GM12878 (cell line): Measurements from ENCODE around the gene DOK7. TPM values are rescaled to one million over a fixed set of nuclear protein-coding genes. Genes with fewer than 3 reads are reported as not detected.

ENCODE experiments used
- ATAC-seq: fragments of 200-7000 bp; cut with Tn5 transposase; 3 replicates; pipeline ENCODE4 v1.9.1; 2020; ENCODE audit warnings: mild to moderate bottlenecking, moderate library complexity
- BruUV-seq: library from RNA; stranded (reverse); fragments of 400-500 nt; replicated peaks from 2 replicates; lab custom pipeline; 2021; lab: Mats Ljungman, UMichigan
- CTCF ChIA-PET: fragments of 300-600 bp; sonication (Branson Sonifier 250); formaldehyde crosslinking; extraction: SDS; loops from one replicate; lab custom pipeline; 2021; ENCODE audit warnings: inconsistent platforms; lab: Yijun Ruan, JAX
- POLR2A ChIA-PET: fragments of 350-600 bp; formaldehyde crosslinking; extraction: SDS; loops from one replicate; lab custom pipeline; 2021; ENCODE audit warnings: inconsistent platforms; lab: Charles Lee
- RAD21 ChIA-PET: fragments of 300-600 bp; sonication (Branson Sonifier 250); formaldehyde crosslinking; loops from one replicate; lab custom pipeline; 2023; ENCODE audit warnings: antibody characterized with exemption; ENCODE audit not compliant: unreplicated experiment; lab: Charles Lee
- SMC1A ChIA-PET: fragments of 300-600 bp; sonication (Branson Sonifier 250); formaldehyde crosslinking; loops from one replicate; lab custom pipeline; 2023; ENCODE audit not compliant: unreplicated experiment, uncharacterized antibody; lab: Charles Lee
- DNase-seq: peaks from one replicate; pipeline ENCODE4 v3.0.0-alpha.2; 2011; ENCODE audit warnings: low read depth, low spot score
- FAIRE-seq: peaks from 3 replicates; lab custom pipeline; 2011; peaks lifted over from hg19 to GRCh38; lab: Jason Lieb, UNC
- H2AFZ ChIP-seq: 2 replicates; pipeline ENCODE4 v1.6.0; 2011; ENCODE audit warnings: low read depth, low read length, control low read depth; ENCODE audit not compliant: control insufficient read depth
- H3K27ac ChIP-seq: 2 replicates; pipeline ENCODE4 v1.5.1; 2011; ENCODE audit warnings: control low read depth; ENCODE audit not compliant: control insufficient read depth, insufficient read depth
- H3K27me3 ChIP-seq, 2 experiments: replicated peaks in 1 of 2; 2 replicates each; pipeline versions ENCODE4 v1.6.0 to v1.6.1; 2011; ENCODE audit warnings: low read length in 1 of 2; ENCODE audit not compliant: control insufficient read depth in 2 of 2, insufficient read depth in 2 of 2
- H3K36me3 ChIP-seq, 2 experiments: 2 replicates each; pipeline ENCODE4 v1.5.1; 2011; ENCODE audit warnings: low read length in 1 of 2; ENCODE audit not compliant: control insufficient read depth in 2 of 2, insufficient read depth in 2 of 2
- H3K4me1 ChIP-seq: 2 replicates; pipeline ENCODE4 v1.6.1; 2011; ENCODE audit warnings: mild to moderate bottlenecking, low read length, moderate library complexity, mixed read lengths; ENCODE audit not compliant: control insufficient read depth, insufficient read depth
- H3K4me2 ChIP-seq: 2 replicates; pipeline ENCODE4 v1.6.0; 2011; ENCODE audit warnings: control low read depth; ENCODE audit not compliant: control insufficient read depth, insufficient read depth
- H3K4me3 ChIP-seq: fragments of 200-600 bp; sonication (generic); 2 replicates; pipeline ENCODE4 v1.5.1; 2016
- H3K79me2 ChIP-seq: 2 replicates; pipeline ENCODE4 v1.6.0; 2011; ENCODE audit warnings: low read length; ENCODE audit not compliant: control insufficient read depth, insufficient read depth
- H3K9ac ChIP-seq: 2 replicates; pipeline ENCODE4 v1.8.0; 2011; ENCODE audit warnings: low read length, control low read depth, mixed read lengths; ENCODE audit not compliant: control insufficient read depth, insufficient read depth
- H3K9me3 ChIP-seq: replicated peaks from 3 replicates; pipeline ENCODE4 v1.5.1; 2011; ENCODE audit warnings: mild to moderate bottlenecking, low read length; ENCODE audit not compliant: control insufficient read depth, insufficient read depth
- H4K20me1 ChIP-seq: 2 replicates; pipeline ENCODE4 v1.6.0; 2011; ENCODE audit not compliant: control insufficient read depth, insufficient read depth
- BACH1 ChIP-seq: fragments of 450-650 bp; IDR thresholded peaks from 2 replicates; pipeline ENCODE4 v1.6.1; 2017; ENCODE audit warnings: mild to moderate bottlenecking, borderline replicate concordance
- BCL3 ChIP-seq: IDR thresholded peaks from 2 replicates; pipeline ENCODE4 v1.6.1; 2011; ENCODE audit warnings: borderline replicate concordance, low read depth, mild to moderate bottlenecking, moderate library complexity, low read length; ENCODE audit not compliant: insufficient read depth, poor library complexity, severe bottlenecking
- CREM ChIP-seq: IDR thresholded peaks from 2 replicates; pipeline ENCODE4 v1.6.1; 2014; ENCODE audit warnings: antibody characterized with exemption, low read depth
- FOXK2 ChIP-seq: fragments of 450-650 bp; IDR thresholded peaks from 2 replicates; pipeline ENCODE4 v1.6.1; 2017; ENCODE audit warnings: mild to moderate bottlenecking, moderate library complexity
- HSF1 ChIP-seq: fragments of 150-350 bp; IDR thresholded peaks from 2 replicates; pipeline ENCODE4 v1.6.1; 2014; ENCODE audit warnings: mild to moderate bottlenecking, low read depth, low read length
- MAX ChIP-seq: IDR thresholded peaks from 2 replicates; pipeline ENCODE4 v1.6.1; 2012; ENCODE audit warnings: low read depth, low read length, improper control_type of control experiment
- NR2F1 ChIP-seq: fragments of 450-650 bp; conservative IDR thresholded peaks from 2 replicates; pipeline ENCODE4 v1.6.1; 2017; ENCODE audit warnings: mild to moderate bottlenecking
- RUNX3 ChIP-seq: IDR thresholded peaks from 2 replicates; pipeline ENCODE4 v1.6.1; 2012; ENCODE audit warnings: low read length, inconsistent platforms
- SKIL ChIP-seq: fragments of 450-650 bp; IDR thresholded peaks from 2 replicates; pipeline ENCODE4 v1.6.1; 2017; ENCODE audit warnings: mild to moderate bottlenecking, low read depth, inconsistent platforms; ENCODE audit not compliant: poor library complexity, severe bottlenecking
- SMARCA5 ChIP-seq: fragments of 450-650 bp; IDR thresholded peaks from 2 replicates; pipeline ENCODE4 v1.6.1; 2017; ENCODE audit warnings: mild to moderate bottlenecking
- SPI1 ChIP-seq: IDR thresholded peaks from 2 replicates; pipeline ENCODE4 v1.6.1; 2011; ENCODE audit warnings: low read depth, mild to moderate bottlenecking, low read length, moderate library complexity, borderline replicate concordance; ENCODE audit not compliant: insufficient read depth
- ZNF687 ChIP-seq: fragments of 450-650 bp; IDR thresholded peaks from 2 replicates; pipeline ENCODE4 v1.6.1; 2017; ENCODE audit warnings: mild to moderate bottlenecking, moderate library complexity
- ZSCAN29 ChIP-seq: fragments of 450-650 bp; IDR thresholded peaks from 2 replicates; pipeline ENCODE4 v1.6.1; 2017; ENCODE audit warnings: mild to moderate bottlenecking, moderate library complexity
- WGBS: methylation state at CpG from one replicate; pipeline ENCODE4 v1.1.6; 2016; ENCODE audit warnings: low lambda C conversion rate; ENCODE audit not compliant: insufficient replicate concordance, insufficient coverage; ENCODE audit errors: missing lambda C conversion rate; 5-methylcytosine and 5-hydroxymethylcytosine counted together
- in situ Hi-C: fragments of 300-500 bp; cut with MboI; formaldehyde crosslinking; loops from 9 replicates; pipeline ENCODE4 v1.14.3; 2018; ENCODE audit warnings: mixed read lengths
- intact Hi-C: fragments of 100-400 bp; cut with micrococcal nuclease; formaldehyde crosslinking; loops from one replicate; pipeline ENCODE4 v1.14.2; 2022; ENCODE audit not compliant: unreplicated experiment
- polyA plus RNA-seq, 11 experiments: library from polyadenylated mRNA; depleted of rRNA in 4 of 11; unstranded in 6 of 11; stranded (reverse) in 5 of 11; fragments of >200 nt; fragmentation: Nextera tagmentation in 4 of 11; fragmentation: Illumina TruSeq in 1 of 11; extraction: Ambion mirVana in 4 of 11; extraction: Trizol in 1 of 11; gene quantifications; 1 replicate in 1 of 11; 2 replicates in 10 of 11; pipeline versions ENCODE4 v1.2.1 to v1.2.3, GENCODE V29; 2011 to 2016; ENCODE audit warnings: inconsistent platforms in 2 of 11, missing spikeins in 2 of 11, low read depth in 1 of 11
- total RNA-seq, 4 experiments: library from RNA; depleted of rRNA in 3 of 4; stranded (reverse); fragments of >200 nt in 3 of 4; fragmentation: Illumina TruSeq in 1 of 4; extraction: Trizol in 1 of 4; gene quantifications; 2 replicates each; pipeline versions ENCODE4 v1.2.1 to v1.2.3, GENCODE V29; 2013 to 2021

The DOK7 gene
- total and polyA plus RNA-seq, 10 of the 15 experiments (the other 5 are each of a cell fraction or from before 2014, with no cell fraction given), result 0.04 to 0.46 (median 0.18) TPM; not detected in 4

- Histone ChIP-seq H3K4me3 (no peak overlapping the region), H3K4me2 (no peak overlapping the region), H4K20me1 (no peaks in the 10 kb centered on the region), H3K36me3 (no peaks in the 10 kb centered on the region), H3K4me1 (no peaks in the 10 kb centered on the region), H3K9ac (no peak overlapping the region), H2AFZ (no peak overlapping the region), H3K27ac (no peak overlapping the region), H3K9me3 (no peaks in the 10 kb centered on the region; the same call in 2 of the 3 replicates), H3K27me3 (no peaks in the 10 kb centered on the region; a peak in 1 of 4 replicates), H3K79me2 (no peaks in the 10 kb centered on the region)
- CTCF ChIA-PET, result interaction anchor here (2.2 kb wide), 1 partner anchor 10 kb away, joined by 5 read pairs; no protein-coding TSS in a partner anchor
- FAIRE-seq, result no peak
- BruUV-seq, result no TSS peak
- DNase-seq, result no peak
- SMC1A ChIA-PET, result interaction anchor here (1.1 kb wide), 1 partner anchor 124 kb away, joined by 3 read pairs; no protein-coding TSS in a partner anchor
- POLR2A ChIA-PET, result no interaction called here
- RAD21 ChIA-PET, result no interaction called here
- 26% methylated on average over 25 of the region's 25 CpGs for WGBS
- ATAC-seq, result no peak
- in situ Hi-C loops (no loop called here), intact Hi-C loops (no loop called here)
- TF ChIP-seq ZNF687 (no peak), MAX (no peak), BACH1 (no peak), SPI1 (no peak), NR2F1 (no peak), SKIL (no peak), SMARCA5 (no peak), ZSCAN29 (no peak), FOXK2 (no peak), BCL3 (no peak), HSF1 (no peak), RUNX3 (no peak), CREM (no peak)
Measured at GRCh38 chr4:3470244-3471097, 7.4 kb downstream of the DOK7 start.
